ENCODE results near the gene ZAR1. TPM values are rescaled to one million over a fixed set of nuclear protein-coding genes. Genes with fewer than 3 reads are reported as not detected.

The ZAR1 gene
- total RNA-seq, 1 experiment from 2014 or later = not detected

GRCh38 chr4:48454591-48454990 lies 35.5 kb upstream of the ZAR1 start:
- CTCF ChIA-PET = no interaction called here
- TF ChIP-seq CTCF (conservative IDR thresholded peaks at IDR 0.05; ENCODE audit: low read depth, low read length) (no peak), EZH2 (IDR thresholded peaks at IDR 0.05; ENCODE audit: borderline replicate concordance, low read depth, low read length, poor library complexity, severe bottlenecking) (no peak)
- no peak for DNase-seq (ENCODE audit: low spot score)
- H3K9me3 ChIP-seq (ENCODE audit: low read depth, low read length, poor library complexity, severe bottlenecking) = no peaks in the 10 kb centered on the region
- intact Hi-C loops (cut with micrococcal nuclease; ENCODE audit: unreplicated experiment) = no loop called here
- POLR2A ChIA-PET (ENCODE audit: low non-redundant PET) = no interaction called here
- BruUV-seq (replicated peaks) = no TSS peak
- H3K36me3 ChIP-seq (ENCODE audit: insufficient read depth, low read length, poor library complexity, severe bottlenecking) = no peaks in the 10 kb centered on the region
- no peak overlapping the region for H3K4me3 ChIP-seq (ENCODE audit: low read depth, low read length, poor library complexity, severe bottlenecking)
- no peak overlapping the region for H3K27ac ChIP-seq (ENCODE audit: low read depth, low read length, poor library complexity, severe bottlenecking)
- H3K27me3 ChIP-seq (replicated peaks; ENCODE audit: insufficient read depth, low read depth, low read length, poor library complexity) = no peaks in the 10 kb centered on the region
- peaks cover 8% of the 10 kb centered on the region for H3K4me1 ChIP-seq (ENCODE audit: insufficient read depth, low read length, poor library complexity, severe bottlenecking)

GRCh38 chr4:48461000-48461399 lies 29.1 kb upstream of the ZAR1 start:
- no peak for TF ChIP-seq CTCF (conservative IDR thresholded peaks at IDR 0.05; ENCODE audit: low read depth, low read length)
- no peak for TF ChIP-seq EZH2 (IDR thresholded peaks at IDR 0.05; ENCODE audit: borderline replicate concordance, low read depth, low read length, poor library complexity, severe bottlenecking)
- no TSS peak for BruUV-seq (replicated peaks)
- Histone ChIP-seq H3K9me3 (ENCODE audit: low read depth, low read length, poor library complexity, severe bottlenecking) (no peaks in the 10 kb centered on the region), H3K4me1 (ENCODE audit: insufficient read depth, low read length, poor library complexity, severe bottlenecking) (peaks cover 13% of the 10 kb centered on the region), H3K4me3 (ENCODE audit: low read depth, low read length, poor library complexity, severe bottlenecking) (no peak overlapping the region), H3K27ac (ENCODE audit: low read depth, low read length, poor library complexity, severe bottlenecking) (no peak overlapping the region), H3K27me3 (replicated peaks; ENCODE audit: insufficient read depth, low read depth, low read length, poor library complexity) (no peaks in the 10 kb centered on the region), H3K36me3 (ENCODE audit: insufficient read depth, low read length, poor library complexity, severe bottlenecking) (no peaks in the 10 kb centered on the region)
- DNase-seq (ENCODE audit: low spot score) = no peak
- CTCF ChIA-PET = no interaction called here
- POLR2A ChIA-PET (ENCODE audit: low non-redundant PET) = no interaction called here
- intact Hi-C loops (cut with micrococcal nuclease; ENCODE audit: unreplicated experiment) = no loop called here

- DNase-seq (ENCODE audit: low spot score) = peak; percentile 77
- CTCF ChIA-PET = no interaction called here
- no peak overlapping the region for H3K27ac ChIP-seq (ENCODE audit: low read depth, low read length, poor library complexity, severe bottlenecking)
Observed at GRCh38 chr4:48462363-48462762, 27.7 kb upstream of the ZAR1 start.

More at GRCh38 chr4:48462363-48462762, 27.7 kb upstream of the ZAR1 start:
- no TSS peak for BruUV-seq (replicated peaks)
- Histone ChIP-seq H3K9me3 (ENCODE audit: low read depth, low read length, poor library complexity, severe bottlenecking) (no peaks in the 10 kb centered on the region), H3K4me1 (ENCODE audit: insufficient read depth, low read length, poor library complexity, severe bottlenecking) (peaks cover 25% of the 10 kb centered on the region), H3K4me3 (ENCODE audit: low read depth, low read length, poor library complexity, severe bottlenecking) (no peak overlapping the region), H3K36me3 (ENCODE audit: insufficient read depth, low read length, poor library complexity, severe bottlenecking) (no peaks in the 10 kb centered on the region), H3K27me3 (replicated peaks; ENCODE audit: insufficient read depth, low read depth, low read length, poor library complexity) (no peaks in the 10 kb centered on the region)
- POLR2A ChIA-PET (ENCODE audit: low non-redundant PET) = no interaction called here
- intact Hi-C loops (cut with micrococcal nuclease; ENCODE audit: unreplicated experiment) = no loop called here
- TF ChIP-seq CTCF (conservative IDR thresholded peaks at IDR 0.05; ENCODE audit: low read depth, low read length) = no peak
- no peak for TF ChIP-seq EZH2 (IDR thresholded peaks at IDR 0.05; ENCODE audit: borderline replicate concordance, low read depth, low read length, poor library complexity, severe bottlenecking)
